Measurements from ENCODE around the gene SRGAP2B. TPM values are rescaled to one million over a fixed set of nuclear protein-coding genes. Genes with fewer than 3 reads are reported as not detected.
"Not testable (repeated sequence)": the region's sequence is repeated elsewhere in the genome, so short reads cannot be mapped to it uniquely, and the experiment has no call there.

Gene SRGAP2B
- total RNA-seq, 1 donor from 2014 or later = 23.3 TPM

DNA sequence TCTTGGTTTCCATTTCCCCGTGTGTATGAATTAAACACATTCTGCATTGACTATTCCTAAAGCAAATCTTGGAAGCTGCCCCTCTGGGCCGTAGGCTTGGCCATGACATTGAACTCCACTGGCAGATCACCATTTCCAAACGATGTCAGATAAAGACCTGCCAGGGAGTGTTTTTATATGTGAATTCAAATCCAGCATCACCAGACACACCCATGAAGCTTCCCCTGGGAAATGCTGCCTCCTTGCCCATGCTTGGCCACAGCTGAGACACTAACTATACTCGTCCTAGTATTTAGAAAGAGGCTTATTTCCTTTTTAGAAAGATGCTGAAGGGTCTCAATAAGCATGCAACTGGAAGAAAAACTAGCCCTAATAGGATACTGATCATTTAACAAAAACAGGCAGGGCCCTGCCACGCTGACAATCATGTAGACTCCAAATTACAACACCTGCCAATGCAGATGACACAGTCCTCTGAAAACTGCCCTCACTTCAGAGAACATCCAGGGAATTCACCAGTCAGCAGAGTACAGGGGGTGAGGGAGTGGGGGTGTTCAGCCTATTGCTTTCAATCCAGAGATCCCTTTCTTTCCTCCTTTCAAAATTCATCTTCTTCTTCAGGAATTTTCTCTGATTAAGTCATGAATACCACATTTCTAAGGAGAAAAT lies 94.9 kb downstream of the SRGAP2B start:
- H3K4me1 Mint-ChIP-seq; POLR2A ChIA-PET; H3K27me3 Mint-ChIP-seq; DNase-seq; H3K36me3 Mint-ChIP-seq (ENCODE audit: low read depth); H3K4me3 Mint-ChIP-seq; ATAC-seq (ENCODE audit: low read depth); intact Hi-C loops (cut with micrococcal nuclease); CTCF ChIA-PET; H3K27ac Mint-ChIP-seq; H3K9me3 Mint-ChIP-seq: not testable (repeated sequence)

DNA sequence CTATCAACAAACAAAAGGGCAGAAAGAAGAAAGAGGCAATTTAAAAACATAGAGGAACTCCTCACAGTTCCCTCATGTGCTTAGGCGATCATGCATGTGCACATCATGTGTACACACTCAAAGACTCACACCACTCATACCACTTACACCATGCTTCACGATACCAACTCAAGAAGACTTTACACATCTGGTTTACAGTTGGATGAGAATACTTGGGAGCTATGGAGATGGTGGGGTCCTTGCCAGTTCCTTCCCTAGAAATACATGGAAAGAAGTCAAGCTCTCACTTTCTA lies 96.2 kb downstream of the SRGAP2B start:
- H3K9me3 Mint-ChIP-seq; H3K36me3 Mint-ChIP-seq (ENCODE audit: low read depth); POLR2A ChIA-PET; intact Hi-C loops (cut with micrococcal nuclease); CTCF ChIA-PET; H3K4me3 Mint-ChIP-seq; H3K27me3 Mint-ChIP-seq; DNase-seq; H3K27ac Mint-ChIP-seq; H3K4me1 Mint-ChIP-seq: not testable (repeated sequence)
- peak; percentile 69 for ATAC-seq (ENCODE audit: low read depth)

DNA sequence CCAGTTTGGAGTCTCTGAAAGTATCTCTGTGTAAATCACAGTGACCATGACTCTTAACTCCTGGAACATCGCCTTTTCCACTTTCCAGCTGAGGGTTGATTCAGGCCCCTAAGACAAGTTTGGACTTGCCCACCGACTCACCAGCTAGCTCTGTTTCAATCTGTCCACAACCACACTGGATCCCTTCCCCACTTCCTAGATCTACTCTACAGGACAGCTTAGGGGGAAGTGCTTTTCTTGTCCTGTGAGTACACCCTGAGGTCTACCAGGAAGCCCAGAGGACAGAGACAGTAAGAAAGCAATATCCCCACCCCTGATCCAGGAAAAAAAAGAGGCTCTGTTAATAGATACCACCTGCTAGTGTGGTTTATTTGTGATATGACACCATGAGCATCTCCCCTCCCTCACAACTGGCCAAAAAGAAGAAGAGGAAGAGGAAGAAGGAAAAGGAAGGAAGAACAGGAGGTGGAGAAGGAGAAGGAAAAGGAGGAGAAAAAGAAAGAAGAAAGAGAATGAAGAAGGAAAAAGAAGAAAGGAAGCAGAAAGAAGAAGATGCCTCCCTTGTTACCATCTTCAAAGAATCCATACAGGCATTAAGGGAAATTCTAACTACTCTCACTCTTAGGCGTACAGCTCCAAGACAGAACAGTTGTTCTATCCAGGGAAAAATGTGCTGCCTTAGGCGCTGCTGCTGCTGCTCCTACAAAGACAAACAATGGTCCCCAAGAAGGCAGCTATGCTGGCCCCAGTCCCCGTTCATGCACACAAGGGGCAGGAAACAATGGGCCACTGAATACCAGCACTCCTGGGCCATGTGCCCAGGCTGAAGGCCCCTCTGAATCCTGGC lies 96.8 kb downstream of the SRGAP2B start:
- H3K9me3 Mint-ChIP-seq; CTCF ChIA-PET; H3K36me3 Mint-ChIP-seq (ENCODE audit: low read depth); H3K4me1 Mint-ChIP-seq; H3K27ac Mint-ChIP-seq; H3K4me3 Mint-ChIP-seq; intact Hi-C loops (cut with micrococcal nuclease); DNase-seq; ATAC-seq (ENCODE audit: low read depth); H3K27me3 Mint-ChIP-seq; POLR2A ChIA-PET: not testable (repeated sequence)

DNA sequence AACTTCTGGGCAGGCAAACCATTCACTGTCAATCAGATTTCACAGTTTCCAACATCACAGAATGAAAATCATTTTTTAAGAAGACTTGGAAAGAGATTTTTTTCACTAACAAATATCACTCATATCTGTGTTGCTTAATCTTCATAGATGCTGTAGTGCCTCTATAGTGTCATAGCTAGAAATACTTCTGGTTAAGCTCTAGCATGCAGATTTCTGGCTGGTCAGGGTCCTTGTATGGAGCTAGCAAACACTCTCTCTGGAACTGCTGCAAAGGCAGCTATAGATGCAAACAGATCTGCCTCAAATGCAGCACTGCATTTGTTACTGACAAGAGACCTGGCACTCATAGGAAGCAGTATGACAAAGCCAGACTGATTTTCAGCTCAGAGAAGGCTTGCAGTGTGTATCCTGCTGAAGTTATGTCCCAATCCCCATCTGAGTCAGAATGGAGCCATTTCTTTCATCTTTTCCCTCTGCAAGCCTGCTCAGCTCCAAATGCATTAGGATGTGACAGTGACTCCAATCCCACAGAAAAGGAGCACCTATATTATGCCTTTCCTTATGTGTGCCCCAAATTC lies 99.2 kb downstream of the SRGAP2B start:
- H3K4me1 Mint-ChIP-seq; H3K4me3 Mint-ChIP-seq; DNase-seq; H3K36me3 Mint-ChIP-seq (ENCODE audit: low read depth); intact Hi-C loops (cut with micrococcal nuclease); CTCF ChIA-PET; H3K27ac Mint-ChIP-seq; H3K9me3 Mint-ChIP-seq; ATAC-seq (ENCODE audit: low read depth); H3K27me3 Mint-ChIP-seq; POLR2A ChIA-PET: not testable (repeated sequence)

DNA sequence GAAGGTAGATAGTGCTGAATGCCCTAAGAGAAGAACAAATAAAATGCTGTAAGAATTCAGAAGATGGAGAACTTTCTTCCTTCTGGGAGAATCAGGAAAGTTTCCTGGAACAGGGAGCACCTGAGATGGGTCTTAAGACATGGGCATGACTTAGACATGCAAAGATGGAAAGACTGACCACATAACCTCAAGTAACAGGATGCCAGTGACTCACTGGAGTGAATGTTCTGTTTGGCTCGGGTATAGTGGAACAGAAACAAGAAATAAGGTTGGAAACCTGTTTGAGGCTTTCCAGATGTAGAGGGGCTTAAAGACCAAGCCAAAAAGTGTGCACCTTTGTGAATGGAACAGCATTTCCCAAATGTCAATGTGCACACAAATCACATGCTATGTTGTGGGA lies 102.2 kb downstream of the SRGAP2B start:
- CTCF ChIA-PET, DNase-seq: not testable (repeated sequence)

DNA sequence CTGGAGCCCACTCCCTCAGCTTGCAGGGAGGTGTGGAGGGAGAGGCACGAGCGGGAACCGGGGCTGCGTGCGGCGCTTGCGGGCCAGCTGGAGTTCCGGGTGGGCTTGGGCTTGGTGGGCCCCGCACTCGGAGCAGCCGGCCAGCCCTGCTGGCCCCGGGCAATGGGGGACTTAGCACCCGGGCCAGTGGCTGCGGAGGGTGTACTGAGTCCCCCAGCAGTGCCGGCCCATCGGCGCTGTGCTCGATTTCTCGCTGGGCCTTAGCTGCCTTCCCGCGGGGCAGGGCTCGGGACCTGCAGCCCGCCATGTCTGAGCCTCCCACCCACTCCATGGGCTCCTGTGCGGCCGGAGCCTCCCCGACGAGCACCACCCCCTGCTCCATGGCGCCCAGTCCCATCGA lies 104.5 kb downstream of the SRGAP2B start:
- H3K9me3 Mint-ChIP-seq; H3K36me3 Mint-ChIP-seq (ENCODE audit: low read depth); H3K4me3 Mint-ChIP-seq; CTCF ChIA-PET; ATAC-seq (ENCODE audit: low read depth); DNase-seq; intact Hi-C loops (cut with micrococcal nuclease); H3K27ac Mint-ChIP-seq; H3K4me1 Mint-ChIP-seq; H3K27me3 Mint-ChIP-seq; POLR2A ChIA-PET: not testable (repeated sequence)

More for the DNA sequence above, 102.2 kb downstream of the SRGAP2B start:
- ATAC-seq (ENCODE audit: low read depth); intact Hi-C loops (cut with micrococcal nuclease); H3K27ac Mint-ChIP-seq; POLR2A ChIA-PET; H3K36me3 Mint-ChIP-seq (ENCODE audit: low read depth); H3K4me1 Mint-ChIP-seq; H3K9me3 Mint-ChIP-seq; H3K4me3 Mint-ChIP-seq; H3K27me3 Mint-ChIP-seq: not testable (repeated sequence)

DNA sequence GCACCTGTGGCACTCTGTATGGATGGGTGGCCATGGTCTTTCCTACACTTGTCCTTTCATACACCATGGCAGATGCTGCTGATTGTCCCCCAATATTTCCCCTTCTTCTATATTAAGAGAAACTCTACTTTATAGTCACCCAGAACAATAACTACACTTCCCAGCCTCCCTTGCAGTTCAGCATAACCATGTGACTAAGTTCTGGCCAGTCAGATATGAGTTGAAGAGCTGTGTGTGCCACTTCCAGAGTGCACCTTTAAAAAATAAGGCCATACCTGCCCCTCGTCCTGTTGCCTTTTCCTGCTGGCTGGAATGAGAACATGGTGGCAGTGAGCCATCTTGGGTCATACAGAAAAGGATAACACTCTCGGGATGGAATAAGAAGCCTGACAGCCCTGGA lies 108.0 kb downstream of the SRGAP2B start:
- H3K27ac Mint-ChIP-seq; H3K27me3 Mint-ChIP-seq; intact Hi-C loops (cut with micrococcal nuclease); H3K36me3 Mint-ChIP-seq (ENCODE audit: low read depth); H3K4me3 Mint-ChIP-seq; POLR2A ChIA-PET; H3K9me3 Mint-ChIP-seq; H3K4me1 Mint-ChIP-seq; CTCF ChIA-PET; DNase-seq; ATAC-seq (ENCODE audit: low read depth): not testable (repeated sequence)

DNA sequence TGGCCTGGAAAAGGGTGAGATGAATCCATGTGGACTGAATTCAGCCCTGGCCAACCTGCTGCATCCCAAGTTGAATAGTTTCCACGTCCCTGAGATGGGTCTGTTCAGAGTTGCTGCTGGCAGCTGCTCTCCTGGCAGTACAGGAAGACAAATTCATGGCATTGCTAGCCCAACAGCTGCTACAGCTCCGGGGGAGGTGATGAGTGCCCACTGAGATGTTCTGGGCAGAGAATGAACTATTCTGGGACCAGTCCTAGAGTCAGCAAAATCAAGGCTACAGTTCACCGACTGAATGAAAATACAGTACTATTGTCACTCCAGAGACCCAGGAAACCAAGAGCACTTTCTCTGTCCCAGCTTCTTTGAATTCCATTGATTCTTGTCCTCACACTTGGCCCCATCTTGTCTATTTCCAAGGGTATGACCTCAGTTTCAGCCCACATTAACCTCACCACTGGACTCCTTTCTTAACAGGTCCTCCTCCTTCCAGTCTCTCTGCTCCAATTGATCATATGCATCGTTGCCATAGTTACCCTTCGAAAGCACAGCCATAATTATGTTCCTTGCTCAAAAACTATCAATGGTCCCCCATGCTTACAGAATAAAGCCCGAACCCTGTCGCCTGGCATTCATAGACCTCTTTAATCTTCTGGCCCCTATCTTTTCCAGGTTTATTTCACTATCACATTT lies 108.8 kb downstream of the SRGAP2B start:
- H3K36me3 Mint-ChIP-seq (ENCODE audit: low read depth); CTCF ChIA-PET; H3K9me3 Mint-ChIP-seq; H3K27me3 Mint-ChIP-seq; ATAC-seq (ENCODE audit: low read depth); H3K4me3 Mint-ChIP-seq; intact Hi-C loops (cut with micrococcal nuclease); DNase-seq; H3K4me1 Mint-ChIP-seq; H3K27ac Mint-ChIP-seq; POLR2A ChIA-PET: not testable (repeated sequence)

DNA sequence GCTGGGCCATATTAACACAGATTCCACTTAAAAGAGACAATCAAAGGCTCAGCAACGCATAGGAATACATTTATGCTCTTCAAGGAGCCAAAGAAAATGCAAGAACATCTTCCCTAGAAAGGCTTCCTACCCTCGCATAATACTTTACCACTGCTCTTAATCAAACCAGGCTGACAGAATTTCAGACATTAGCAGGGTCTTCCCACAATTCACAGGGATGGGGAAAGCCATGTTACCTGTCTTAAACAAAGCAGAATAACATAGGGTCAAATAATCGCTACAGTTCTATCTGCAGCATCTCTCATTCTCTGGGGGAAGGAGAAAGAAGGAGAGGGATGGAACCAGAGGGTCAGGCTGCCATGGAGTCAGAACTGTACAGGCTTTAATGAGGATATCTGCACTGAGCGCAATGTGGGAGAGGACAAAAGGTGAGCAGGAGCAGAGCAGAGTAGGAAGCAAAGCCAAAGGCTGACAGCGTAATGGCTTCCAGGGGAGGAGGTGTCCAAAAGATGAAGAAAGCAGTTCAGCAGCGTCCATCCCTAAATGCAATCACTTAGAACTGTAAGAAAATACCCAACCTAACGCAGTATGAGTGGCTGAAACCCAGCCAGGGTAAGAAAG lies 109.5 kb downstream of the SRGAP2B start:
- H3K9me3 Mint-ChIP-seq; intact Hi-C loops (cut with micrococcal nuclease); H3K36me3 Mint-ChIP-seq (ENCODE audit: low read depth); H3K27ac Mint-ChIP-seq; H3K4me3 Mint-ChIP-seq; DNase-seq; ATAC-seq (ENCODE audit: low read depth); POLR2A ChIA-PET; H3K4me1 Mint-ChIP-seq; CTCF ChIA-PET; H3K27me3 Mint-ChIP-seq: not testable (repeated sequence)

DNA sequence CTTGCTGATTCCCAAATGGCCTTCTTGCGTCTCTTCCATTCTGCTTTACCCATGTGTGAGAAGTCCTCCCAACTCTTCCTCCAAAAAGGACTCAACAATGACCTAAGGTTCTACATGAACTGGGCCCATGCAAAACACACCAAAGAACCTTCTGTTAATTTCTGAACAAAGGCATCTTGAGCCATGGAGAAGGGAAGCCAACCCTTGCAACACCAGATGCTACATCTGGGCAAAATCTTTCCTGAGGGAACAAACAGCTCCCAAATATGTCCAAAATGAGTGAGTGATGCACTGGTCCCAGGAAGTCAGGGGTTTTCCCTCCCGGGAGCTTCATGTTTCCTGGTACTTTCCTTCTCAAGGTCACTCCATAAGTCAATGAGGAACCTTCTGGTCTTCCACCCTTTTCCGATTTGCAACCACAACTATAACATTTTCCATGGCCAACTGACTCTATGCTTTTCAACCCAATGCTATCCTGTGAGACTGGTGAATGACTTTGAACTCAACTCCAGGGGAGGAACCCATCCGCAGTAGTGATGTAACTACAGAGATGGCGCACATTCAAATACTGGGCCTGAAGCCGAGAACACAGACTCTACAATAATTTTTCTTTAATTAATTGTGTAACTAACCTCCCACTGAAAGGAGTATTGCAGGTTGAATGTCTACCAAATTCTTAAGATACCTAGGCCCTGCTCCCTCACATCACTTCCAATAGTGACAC lies 112.2 kb downstream of the SRGAP2B start:
- ATAC-seq (ENCODE audit: low read depth); CTCF ChIA-PET; POLR2A ChIA-PET; H3K9me3 Mint-ChIP-seq; H3K4me3 Mint-ChIP-seq; H3K27me3 Mint-ChIP-seq; H3K36me3 Mint-ChIP-seq (ENCODE audit: low read depth); intact Hi-C loops (cut with micrococcal nuclease); DNase-seq; H3K27ac Mint-ChIP-seq; H3K4me1 Mint-ChIP-seq: not testable (repeated sequence)

DNA sequence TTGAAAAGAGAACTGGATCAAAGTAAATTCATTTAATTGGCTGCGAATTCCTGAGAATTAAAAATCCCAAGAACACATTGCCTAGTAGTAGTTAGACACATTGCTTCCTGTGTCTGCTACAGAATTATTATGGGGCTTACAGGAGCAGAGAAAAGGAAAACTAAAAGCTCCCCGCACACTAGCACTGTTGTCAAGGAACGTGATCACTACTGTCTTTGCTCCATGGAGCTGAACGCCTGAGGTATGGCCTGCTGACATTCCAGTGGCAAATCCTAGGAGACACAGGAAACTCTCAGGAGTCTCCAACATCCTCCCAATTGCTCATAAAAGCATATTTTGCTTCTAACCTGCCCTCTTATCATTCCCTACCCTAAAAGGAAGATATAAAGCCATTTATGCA lies 114.0 kb downstream of the SRGAP2B start:
- ATAC-seq (ENCODE audit: low read depth); POLR2A ChIA-PET; H3K36me3 Mint-ChIP-seq (ENCODE audit: low read depth); CTCF ChIA-PET; DNase-seq; H3K4me1 Mint-ChIP-seq; H3K9me3 Mint-ChIP-seq; intact Hi-C loops (cut with micrococcal nuclease); H3K27me3 Mint-ChIP-seq; H3K4me3 Mint-ChIP-seq; H3K27ac Mint-ChIP-seq: not testable (repeated sequence)

Data from activated B cell treated with CpG ODN at 0.5 μM for 24 hours (primary cell).